Measurements from ENCODE around the gene BTG2.
A peak's percentile ranks its signal among the peaks of the same experiment; 100 is the strongest.

The BTG2 gene

GRCh38 chr1:203276916-203277545 lies 28.3 kb upstream of the BTG2 start:
- no peak for DNase-seq

GRCh38 chr1:203278082-203278884 lies 27.0 kb upstream of the BTG2 start:
- peak; percentile 44 to 55 for DNase-seq

- no peak for DNase-seq
These were observed 26.4 kb upstream of the BTG2 start for GRCh38 chr1:203278885-203279406.

GRCh38 chr1:203280061-203280460 lies 25.3 kb upstream of the BTG2 start:
- no peak for DNase-seq

- DNase-seq: no peak
These were observed 24.3 kb upstream of the BTG2 start for GRCh38 chr1:203281033-203281432.

GRCh38 chr1:203281851-203282661 lies 23.3 kb upstream of the BTG2 start:
- DNase-seq: no peak

GRCh38 chr1:203282720-203283542 lies 22.4 kb upstream of the BTG2 start:
- no peak for DNase-seq

GRCh38 chr1:203283597-203283996 lies 21.7 kb upstream of the BTG2 start:
- no peak for DNase-seq

GRCh38 chr1:203284411-203285123 lies 20.8 kb upstream of the BTG2 start:
- no peak for DNase-seq

GRCh38 chr1:203286161-203286984 lies 18.9 kb upstream of the BTG2 start:
- DNase-seq: peak; percentile 55 to 63

- DNase-seq: peak; percentile 95 to 96
These were observed 18.0 kb upstream of the BTG2 start for GRCh38 chr1:203287109-203287893.

GRCh38 chr1:203287898-203288297 lies 17.4 kb upstream of the BTG2 start:
- no peak for DNase-seq

GRCh38 chr1:203288400-203288799 lies 16.9 kb upstream of the BTG2 start:
- DNase-seq: no peak

GRCh38 chr1:203289281-203289981 lies 15.9 kb upstream of the BTG2 start:
- peak; percentile 73 to 82 for DNase-seq

- DNase-seq: no peak
These were observed 15.4 kb upstream of the BTG2 start for GRCh38 chr1:203289982-203290260.

GRCh38 chr1:203290261-203291089 lies 14.8 kb upstream of the BTG2 start:
- DNase-seq: peak; percentile 35 to 45

- no peak for DNase-seq
These were observed 13.9 kb upstream of the BTG2 start for GRCh38 chr1:203291201-203292096.

GRCh38 chr1:203295796-203296195 lies 9.5 kb upstream of the BTG2 start:
- DNase-seq: no peak

All from AML-193 (cell line).